Measurements from ENCODE around the gene THTPA. TPM values are rescaled to one million over a fixed set of nuclear protein-coding genes. Genes with fewer than 3 reads are reported as not detected.

THTPA gene
- total and polyA plus RNA-seq, 2 of the 13 experiments (the other 11 are each of a cell fraction or from before 2014, with no cell fraction given): 7.4 to 8.7 TPM

DNA sequence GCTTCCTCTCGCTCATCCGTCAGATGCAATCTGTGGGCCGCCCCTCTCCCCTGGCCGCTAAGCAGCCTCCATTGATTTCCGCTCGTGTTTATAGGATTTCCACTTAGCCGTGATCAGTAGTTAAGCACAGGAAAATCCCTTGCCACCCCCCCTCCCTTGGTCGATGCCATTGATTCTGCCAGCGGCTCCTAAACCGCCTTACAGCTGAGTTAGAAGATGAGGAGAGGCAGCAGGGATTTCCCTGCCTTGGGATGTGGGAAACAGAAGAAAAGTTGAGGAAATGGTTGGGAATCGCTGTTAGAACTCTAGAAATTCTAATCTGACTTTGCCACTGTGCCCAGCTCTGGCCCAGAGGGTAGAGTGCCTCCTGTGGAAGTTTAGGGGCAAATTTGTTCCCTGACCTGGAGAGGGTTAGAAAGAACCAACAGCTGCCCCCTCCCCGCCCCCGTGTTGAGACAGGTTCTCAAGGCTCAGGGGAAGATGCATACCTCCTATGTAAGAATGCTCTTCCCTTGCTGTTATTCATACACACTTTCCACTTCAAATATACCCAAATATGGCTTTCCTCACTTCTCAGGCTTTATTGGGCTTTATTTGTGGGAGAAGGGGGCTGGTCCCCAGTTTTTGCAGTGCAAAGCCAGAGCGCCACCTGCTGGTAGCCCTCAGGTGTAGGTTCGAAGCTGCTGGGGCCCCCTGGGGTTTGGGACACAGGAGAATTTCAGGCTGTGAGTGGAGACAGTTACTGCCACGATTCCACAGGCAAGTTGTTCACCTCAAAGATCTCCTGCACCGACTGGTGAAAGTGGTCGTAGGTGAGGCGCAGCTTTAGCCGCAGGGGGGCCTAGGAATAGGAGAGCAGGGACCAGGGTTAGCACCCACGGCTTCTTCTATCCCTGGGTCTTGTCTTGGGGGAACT, 3.2 kb downstream of the THTPA start (continued):
- no peak for TF ChIP-seq ZMAT3 (CRISPR knock-in tag; conservative IDR thresholded peaks at IDR 0.05)
- no peak for TF ChIP-seq CEBPG (CRISPR knock-in tag; IDR thresholded peaks at IDR 0.05)
- TF ChIP-seq DNMT1 (CRISPR knock-in tag; IDR thresholded peaks at IDR 0.05): no peak
- no peak for TF ChIP-seq PTBP1 (IDR thresholded peaks at IDR 0.05; ENCODE audit: low read depth, low read length, poor library complexity, severe bottlenecking)
- TF ChIP-seq ZNF547 (CRISPR knock-in tag; IDR thresholded peaks at IDR 0.05): no peak
- TF ChIP-seq ZNF546 (CRISPR knock-in tag; conservative IDR thresholded peaks at IDR 0.05): 0 out of 2 replicates have a peak, but pooled peaks have one; percentile 39
- TF ChIP-seq ZNF703 (CRISPR knock-in tag; IDR thresholded peaks at IDR 0.05; ENCODE audit: borderline replicate concordance): no peak
- TF ChIP-seq, protein P1, sequence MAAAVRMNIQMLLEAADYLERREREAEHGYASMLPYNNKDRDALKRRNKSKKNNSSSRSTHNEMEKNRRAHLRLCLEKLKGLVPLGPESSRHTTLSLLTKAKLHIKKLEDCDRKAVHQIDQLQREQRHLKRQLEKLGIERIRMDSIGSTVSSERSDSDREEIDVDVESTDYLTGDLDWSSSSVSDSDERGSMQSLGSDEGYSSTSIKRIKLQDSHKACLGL (CRISPR knock-in tag; IDR thresholded peaks at IDR 0.05): peak; percentile 60; the same call in 1 of the 2 replicates
- TF ChIP-seq CBFB (CRISPR knock-in tag; IDR thresholded peaks at IDR 0.05): no peak; the same call in 1 of the 2 replicates
- TF ChIP-seq, protein P2, sequence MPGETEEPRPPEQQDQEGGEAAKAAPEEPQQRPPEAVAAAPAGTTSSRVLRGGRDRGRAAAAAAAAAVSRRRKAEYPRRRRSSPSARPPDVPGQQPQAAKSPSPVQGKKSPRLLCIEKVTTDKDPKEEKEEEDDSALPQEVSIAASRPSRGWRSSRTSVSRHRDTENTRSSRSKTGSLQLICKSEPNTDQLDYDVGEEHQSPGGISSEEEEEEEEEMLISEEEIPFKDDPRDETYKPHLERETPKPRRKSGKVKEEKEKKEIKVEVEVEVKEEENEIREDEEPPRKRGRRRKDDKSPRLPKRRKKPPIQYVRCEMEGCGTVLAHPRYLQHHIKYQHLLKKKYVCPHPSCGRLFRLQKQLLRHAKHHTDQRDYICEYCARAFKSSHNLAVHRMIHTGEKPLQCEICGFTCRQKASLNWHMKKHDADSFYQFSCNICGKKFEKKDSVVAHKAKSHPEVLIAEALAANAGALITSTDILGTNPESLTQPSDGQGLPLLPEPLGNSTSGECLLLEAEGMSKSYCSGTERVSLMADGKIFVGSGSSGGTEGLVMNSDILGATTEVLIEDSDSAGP (CRISPR knock-in tag; IDR thresholded peaks at IDR 0.05; ENCODE audit: borderline replicate concordance): peak; percentile 14; the same call in 1 of the 2 replicates
- TF ChIP-seq ARHGAP35 (CRISPR knock-in tag; IDR thresholded peaks at IDR 0.05; ENCODE audit: borderline replicate concordance): 0 out of 2 replicates have a peak, but pooled peaks have one; percentile 36
- peak; percentile 42; the same call in 1 of the 2 replicates for TF ChIP-seq MEIS2 (CRISPR knock-in tag; IDR thresholded peaks at IDR 0.05)
- no peak for TF ChIP-seq MIER2 (CRISPR knock-in tag; IDR thresholded peaks at IDR 0.05)
- TF ChIP-seq, protein P3, sequence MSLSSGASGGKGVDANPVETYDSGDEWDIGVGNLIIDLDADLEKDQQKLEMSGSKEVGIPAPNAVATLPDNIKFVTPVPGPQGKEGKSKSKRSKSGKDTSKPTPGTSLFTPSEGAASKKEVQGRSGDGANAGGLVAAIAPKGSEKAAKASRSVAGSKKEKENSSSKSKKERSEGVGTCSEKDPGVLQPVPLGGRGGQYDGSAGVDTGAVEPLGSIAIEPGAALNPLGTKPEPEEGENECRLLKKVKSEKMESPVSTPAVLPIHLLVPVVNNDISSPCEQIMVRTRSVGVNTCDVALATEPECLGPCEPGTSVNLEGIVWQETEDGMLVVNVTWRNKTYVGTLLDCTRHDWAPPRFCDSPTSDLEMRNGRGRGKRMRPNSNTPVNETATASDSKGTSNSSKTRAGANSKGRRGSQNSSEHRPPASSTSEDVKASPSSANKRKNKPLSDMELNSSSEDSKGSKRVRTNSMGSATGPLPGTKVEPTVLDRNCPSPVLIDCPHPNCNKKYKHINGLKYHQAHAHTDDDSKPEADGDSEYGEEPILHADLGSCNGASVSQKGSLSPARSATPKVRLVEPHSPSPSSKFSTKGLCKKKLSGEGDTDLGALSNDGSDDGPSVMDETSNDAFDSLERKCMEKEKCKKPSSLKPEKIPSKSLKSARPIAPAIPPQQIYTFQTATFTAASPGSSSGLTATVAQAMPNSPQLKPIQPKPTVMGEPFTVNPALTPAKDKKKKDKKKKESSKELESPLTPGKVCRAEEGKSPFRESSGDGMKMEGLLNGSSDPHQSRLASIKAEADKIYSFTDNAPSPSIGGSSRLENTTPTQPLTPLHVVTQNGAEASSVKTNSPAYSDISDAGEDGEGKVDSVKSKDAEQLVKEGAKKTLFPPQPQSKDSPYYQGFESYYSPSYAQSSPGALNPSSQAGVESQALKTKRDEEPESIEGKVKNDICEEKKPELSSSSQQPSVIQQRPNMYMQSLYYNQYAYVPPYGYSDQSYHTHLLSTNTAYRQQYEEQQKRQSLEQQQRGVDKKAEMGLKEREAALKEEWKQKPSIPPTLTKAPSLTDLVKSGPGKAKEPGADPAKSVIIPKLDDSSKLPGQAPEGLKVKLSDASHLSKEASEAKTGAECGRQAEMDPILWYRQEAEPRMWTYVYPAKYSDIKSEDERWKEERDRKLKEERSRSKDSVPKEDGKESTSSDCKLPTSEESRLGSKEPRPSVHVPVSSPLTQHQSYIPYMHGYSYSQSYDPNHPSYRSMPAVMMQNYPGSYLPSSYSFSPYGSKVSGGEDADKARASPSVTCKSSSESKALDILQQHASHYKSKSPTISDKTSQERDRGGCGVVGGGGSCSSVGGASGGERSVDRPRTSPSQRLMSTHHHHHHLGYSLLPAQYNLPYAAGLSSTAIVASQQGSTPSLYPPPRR (CRISPR knock-in tag; IDR thresholded peaks at IDR 0.05; ENCODE audit: borderline replicate concordance): no peak
- TF ChIP-seq GATA4 (IDR thresholded peaks at IDR 0.05; ENCODE audit: borderline replicate concordance, low read depth): no peak
- no peak; the same call in 1 of the 2 replicates for TF ChIP-seq ZNF839 (CRISPR knock-in tag; IDR thresholded peaks at IDR 0.05; ENCODE audit: borderline replicate concordance)

Data from HepG2 (cell line).